ENCODE results near the gene RNF217. TPM values are rescaled to one million over a fixed set of nuclear protein-coding genes. Genes with fewer than 3 reads are reported as not detected.
"Not testable (repeated sequence)": the region's sequence is repeated elsewhere in the genome, so short reads cannot be mapped to it uniquely, and the experiment has no call there.

RNF217 gene
- total RNA-seq, 1 donor from 2014 or later, result 8.0 TPM

- ATAC-seq (no peak), DNase-seq (ENCODE audit: missing footprints) (no peak)
- intact Hi-C loops (cut with DNase I), result loop anchor here (1.0 kb wide), 1 partner anchor 138 kb away; no protein-coding TSS in a partner anchor
These were observed 1.3 kb upstream of the RNF217 start for GRCh38 chr6:124960757-124961463.

- intact Hi-C loops (cut with DNase I), result loop anchor here (1.0 kb wide), 1 partner anchor 138 kb away; no protein-coding TSS in a partner anchor
- ATAC-seq (no peak), DNase-seq (ENCODE audit: missing footprints) (no peak)
These were observed 817 bp upstream of the RNF217 start for GRCh38 chr6:124961464-124961776.

- peak; percentile 72 for DNase-seq (ENCODE audit: missing footprints)
- intact Hi-C loops (cut with DNase I), result no loop called here
These were observed 590 bp downstream of the RNF217 start for GRCh38 chr6:124962639-124963415.

GRCh38 chr6:124963416-124963785 lies 1.2 kb downstream of the RNF217 start:
- no peak for ATAC-seq
- DNase-seq (ENCODE audit: missing footprints), result no peak
- intact Hi-C loops (cut with DNase I), result no loop called here

More at GRCh38 chr6:124962639-124963415, 590 bp downstream of the RNF217 start:
- peak; percentile 48 for ATAC-seq

- intact Hi-C loops (cut with DNase I), result no loop called here
- no peak for ATAC-seq
- DNase-seq (ENCODE audit: missing footprints), result no peak
These were observed 1.9 kb downstream of the RNF217 start for GRCh38 chr6:124963831-124964763.

- intact Hi-C loops (cut with DNase I), result no loop called here
- no peak for ATAC-seq
These were observed 2.5 kb downstream of the RNF217 start for GRCh38 chr6:124964764-124965105.

GRCh38 chr6:124965424-124965850 lies 3.2 kb downstream of the RNF217 start:
- intact Hi-C loops (cut with DNase I); ATAC-seq; DNase-seq (ENCODE audit: missing footprints): not testable (repeated sequence)

More at GRCh38 chr6:124964764-124965105, 2.5 kb downstream of the RNF217 start:
- DNase-seq (ENCODE audit: missing footprints), result no peak

GRCh38 chr6:124967444-124967843 lies 5.2 kb downstream of the RNF217 start:
- DNase-seq (ENCODE audit: missing footprints), result no peak
- ATAC-seq, result no peak

GRCh38 chr6:124968401-124968800 lies 6.2 kb downstream of the RNF217 start:
- intact Hi-C loops (cut with DNase I), result no loop called here
- ATAC-seq, result no peak
- no peak for DNase-seq (ENCODE audit: missing footprints)

More at GRCh38 chr6:124967444-124967843, 5.2 kb downstream of the RNF217 start:
- intact Hi-C loops (cut with DNase I), result no loop called here

GRCh38 chr6:124970243-124970642 lies 8.0 kb downstream of the RNF217 start:
- no peak for ATAC-seq
- intact Hi-C loops (cut with DNase I), result no loop called here
- no peak for DNase-seq (ENCODE audit: missing footprints)

GRCh38 chr6:124970763-124971162 lies 8.5 kb downstream of the RNF217 start:
- ATAC-seq, result no peak
- intact Hi-C loops (cut with DNase I), result no loop called here
- DNase-seq (ENCODE audit: missing footprints), result no peak

- ATAC-seq, result no peak
- intact Hi-C loops (cut with DNase I), result no loop called here
These were observed 11.5 kb downstream of the RNF217 start for GRCh38 chr6:124973780-124974179.

GRCh38 chr6:124974771-124975377 lies 12.6 kb downstream of the RNF217 start:
- no peak for DNase-seq (ENCODE audit: missing footprints)
- intact Hi-C loops (cut with DNase I), result no loop called here
- no peak for ATAC-seq

More at GRCh38 chr6:124973780-124974179, 11.5 kb downstream of the RNF217 start:
- DNase-seq (ENCODE audit: missing footprints), result peak; percentile 26

- intact Hi-C loops (cut with DNase I), result no loop called here
- no peak for DNase-seq (ENCODE audit: missing footprints)
- ATAC-seq, result no peak
These were observed 15.1 kb downstream of the RNF217 start for GRCh38 chr6:124977067-124977908.

- intact Hi-C loops (cut with DNase I), result no loop called here
- ATAC-seq, result no peak
These were observed 16.4 kb downstream of the RNF217 start for GRCh38 chr6:124978451-124979293.

GRCh38 chr6:124979294-124979678 lies 17.0 kb downstream of the RNF217 start:
- no peak for ATAC-seq
- DNase-seq (ENCODE audit: missing footprints), result peak; percentile 23
- intact Hi-C loops (cut with DNase I), result no loop called here

More at GRCh38 chr6:124978451-124979293, 16.4 kb downstream of the RNF217 start:
- DNase-seq (ENCODE audit: missing footprints), result no peak

- ATAC-seq, result no peak
These were observed 20.4 kb downstream of the RNF217 start for GRCh38 chr6:124982669-124983068.

More at GRCh38 chr6:124982669-124983068, 20.4 kb downstream of the RNF217 start:
- no peak for DNase-seq (ENCODE audit: missing footprints)
- intact Hi-C loops (cut with DNase I), result no loop called here
